SU-DHL-6 (cell line): ENCODE measurements around the gene ARHGAP8.

Source experiments
- H2AFZ ChIP-seq: fragments of 200-600 bp; sonication (generic); 2 replicates; pipeline ENCODE4 v1.6.1; 2014; ENCODE audit warnings: low read depth, mild to moderate bottlenecking, moderate library complexity, mixed read lengths, antibody characterized with exemption, low read length; ENCODE audit not compliant: severe bottlenecking
- H3F3A ChIP-seq: fragments of 200-600 bp; shearing (Covaris generic); 2 replicates; pipeline ENCODE4 v1.6.0; 2016; ENCODE audit warnings: antibody characterized with exemption, mild to moderate bottlenecking; ENCODE audit not compliant: insufficient read depth
- H3K27ac ChIP-seq: fragments of 200-600 bp; sonication (generic); 2 replicates; pipeline ENCODE4 v1.5.1; 2016; ENCODE audit warnings: low read depth, mild to moderate bottlenecking, low read length, moderate library complexity, mixed read lengths
- H3K27me3 ChIP-seq: fragments of 200-600 bp; sonication (generic), shearing (Covaris generic); 2 replicates; pipeline ENCODE4 v1.6.0; 2014; ENCODE audit warnings: mild to moderate bottlenecking, low read length
- H3K36me3 ChIP-seq: fragments of 200-600 bp; sonication (generic); 2 replicates; pipeline ENCODE4 v1.6.1; 2014; ENCODE audit warnings: mild to moderate bottlenecking, low read length, mixed read lengths
- H3K4me2 ChIP-seq: fragments of 300-600, 200-600 bp; shearing (Covaris generic), sonication (generic); 2 replicates; pipeline ENCODE4 v1.6.0; 2014; ENCODE audit warnings: low read length, low read depth, mild to moderate bottlenecking; ENCODE audit not compliant: poor library complexity, severe bottlenecking
- H3K4me3 ChIP-seq: fragments of 200-600 bp; sonication (generic); 2 replicates; pipeline ENCODE4 v1.5.1; 2014; ENCODE audit warnings: antibody characterized with exemption, low read length, mild to moderate bottlenecking, mixed read lengths; ENCODE audit not compliant: insufficient read depth, poor library complexity, severe bottlenecking
- H3K79me2 ChIP-seq: fragments of 200-600 bp; sonication (generic); 2 replicates; pipeline ENCODE4 v1.6.1; 2014; ENCODE audit warnings: mild to moderate bottlenecking, low read length, moderate library complexity; ENCODE audit not compliant: insufficient read depth
- H3K9ac ChIP-seq: fragments of 200-600 bp; sonication (generic); 2 replicates; pipeline ENCODE4 v1.7.0; 2014; ENCODE audit warnings: mild to moderate bottlenecking, low read length
- H3K9me2 ChIP-seq: fragments of 200-600 bp; sonication (generic); replicated peaks from 2 replicates; pipeline ENCODE4 v1.6.1; 2014; ENCODE audit warnings: low read length; ENCODE audit not compliant: insufficient read depth
- H3K9me3 ChIP-seq: fragments of 200-600 bp; sonication (generic); 2 replicates; pipeline ENCODE4 v1.6.1; 2014; ENCODE audit warnings: low read length, mixed read lengths; ENCODE audit not compliant: insufficient read depth
- H4K20me1 ChIP-seq: fragments of 200-600 bp; sonication (generic); 2 replicates; pipeline ENCODE4 v1.6.1; 2014; ENCODE audit warnings: low read depth, mild to moderate bottlenecking, antibody characterized with exemption, low read length, moderate library complexity, mixed read lengths
- EZH2phosphoT487 ChIP-seq: fragments of 200-600 bp; sonication (generic), shearing (Covaris generic); conservative IDR thresholded peaks from 2 replicates; pipeline ENCODE4 v1.6.1; 2018; ENCODE audit warnings: mild to moderate bottlenecking, antibody characterized with exemption, low read length, moderate library complexity, mixed read lengths
- TF ChIP-seq, protein P1 (sequence below): fragments of 200-600 bp; sonication (generic); IDR thresholded peaks from one replicate; pipeline ENCODE4 v1.5.1; 2017; ENCODE audit warnings: antibody characterized with exemption, mild to moderate bottlenecking, low read length, moderate library complexity; ENCODE audit not compliant: insufficient read depth, poor library complexity, severe bottlenecking

The ARHGAP8 gene

DNA sequence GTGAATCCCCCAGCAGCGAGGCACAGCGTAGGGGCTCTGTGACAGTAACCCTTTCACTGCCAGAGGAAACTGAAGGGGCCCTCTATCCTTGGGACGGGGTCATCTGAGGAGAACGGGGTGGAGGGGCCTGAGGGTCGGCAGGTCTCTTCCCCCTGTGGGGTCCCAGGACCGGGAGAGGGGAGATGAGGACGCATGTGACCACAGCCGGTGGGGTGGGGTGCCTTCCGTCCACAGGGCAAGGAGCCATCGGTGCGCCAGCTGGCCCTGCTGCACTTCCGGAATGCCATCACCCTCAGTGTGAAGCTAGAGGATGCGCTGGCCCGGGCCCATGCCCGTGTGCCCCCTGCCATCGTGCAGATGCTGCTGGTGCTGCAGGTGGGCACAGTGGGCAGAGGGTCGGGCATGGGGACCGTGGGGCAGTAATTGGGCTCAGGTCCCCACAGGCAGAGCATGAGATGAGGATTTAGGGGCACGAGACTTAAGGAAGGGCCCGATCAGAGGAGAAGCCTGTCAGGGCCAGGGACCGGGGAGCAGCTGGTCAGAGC, 20.3 kb upstream of the ARHGAP8 start:
- Histone ChIP-seq H3K4me3 (no peak overlapping the region), H3K4me2 (no peak overlapping the region), H2AFZ (no peak overlapping the region), H3K79me2 (no peaks in the 10 kb centered on the region), H4K20me1 (no peaks in the 10 kb centered on the region), H3K9ac (no peak overlapping the region), H3K27me3 (no peaks in the 10 kb centered on the region), H3F3A (no peaks in the 10 kb centered on the region), H3K9me2 (no peaks in the 10 kb centered on the region), H3K27ac (no peak overlapping the region), H3K36me3 (no peaks in the 10 kb centered on the region), H3K9me3 (no peaks in the 10 kb centered on the region)
- TF ChIP-seq, protein P1, sequence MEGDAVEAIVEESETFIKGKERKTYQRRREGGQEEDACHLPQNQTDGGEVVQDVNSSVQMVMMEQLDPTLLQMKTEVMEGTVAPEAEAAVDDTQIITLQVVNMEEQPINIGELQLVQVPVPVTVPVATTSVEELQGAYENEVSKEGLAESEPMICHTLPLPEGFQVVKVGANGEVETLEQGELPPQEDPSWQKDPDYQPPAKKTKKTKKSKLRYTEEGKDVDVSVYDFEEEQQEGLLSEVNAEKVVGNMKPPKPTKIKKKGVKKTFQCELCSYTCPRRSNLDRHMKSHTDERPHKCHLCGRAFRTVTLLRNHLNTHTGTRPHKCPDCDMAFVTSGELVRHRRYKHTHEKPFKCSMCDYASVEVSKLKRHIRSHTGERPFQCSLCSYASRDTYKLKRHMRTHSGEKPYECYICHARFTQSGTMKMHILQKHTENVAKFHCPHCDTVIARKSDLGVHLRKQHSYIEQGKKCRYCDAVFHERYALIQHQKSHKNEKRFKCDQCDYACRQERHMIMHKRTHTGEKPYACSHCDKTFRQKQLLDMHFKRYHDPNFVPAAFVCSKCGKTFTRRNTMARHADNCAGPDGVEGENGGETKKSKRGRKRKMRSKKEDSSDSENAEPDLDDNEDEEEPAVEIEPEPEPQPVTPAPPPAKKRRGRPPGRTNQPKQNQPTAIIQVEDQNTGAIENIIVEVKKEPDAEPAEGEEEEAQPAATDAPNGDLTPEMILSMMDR = no peak
- TF ChIP-seq EZH2phosphoT487 = no peak

GRCh38 chr22:44732661-44733060, 19.7 kb upstream of the ARHGAP8 start:
- Histone ChIP-seq H3K4me2 (no peak overlapping the region), H3K79me2 (no peaks in the 10 kb centered on the region), H3K9me2 (no peaks in the 10 kb centered on the region), H3K27ac (no peak overlapping the region), H4K20me1 (no peaks in the 10 kb centered on the region), H3K9me3 (no peaks in the 10 kb centered on the region), H3K4me3 (no peak overlapping the region), H2AFZ (no peak overlapping the region), H3K27me3 (no peaks in the 10 kb centered on the region), H3K36me3 (no peaks in the 10 kb centered on the region), H3K9ac (no peak overlapping the region), H3F3A (no peaks in the 10 kb centered on the region)
- TF ChIP-seq, protein P1 = no peak
- TF ChIP-seq EZH2phosphoT487 = no peak

DNA sequence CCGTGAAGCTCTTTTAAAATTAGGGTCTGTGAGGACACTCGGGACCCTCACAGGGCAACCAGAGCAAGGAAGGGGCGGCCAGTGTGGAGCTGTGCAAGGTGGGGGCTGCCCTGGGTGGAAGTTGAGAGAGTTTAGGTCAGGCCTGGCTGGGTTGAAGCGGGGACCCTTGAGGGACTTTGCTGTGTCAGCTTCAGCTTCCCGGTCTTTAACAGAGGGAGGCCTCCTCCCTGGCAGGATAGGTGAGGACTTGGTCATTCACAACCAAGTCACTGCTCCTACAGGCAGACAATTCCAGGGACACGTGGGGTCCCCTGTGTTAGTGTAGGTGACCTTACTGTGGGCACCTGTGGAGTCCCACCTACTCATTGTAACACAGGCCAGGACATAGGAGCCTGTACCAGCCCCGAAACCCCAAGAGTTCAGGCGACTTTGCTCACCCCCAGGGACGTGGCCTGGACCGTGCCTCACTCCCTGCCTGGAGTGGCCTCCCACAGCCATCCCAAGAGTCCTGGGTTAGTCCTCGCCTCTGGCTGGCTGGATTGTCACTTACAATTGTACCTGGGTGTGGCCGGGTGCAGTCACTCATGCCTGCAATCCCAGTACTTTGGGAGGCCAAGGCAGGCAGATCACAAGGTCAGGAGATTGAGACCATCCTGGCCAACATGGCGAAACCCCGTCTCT, 18.8 kb upstream of the ARHGAP8 start:
- TF ChIP-seq EZH2phosphoT487 = no peak
- TF ChIP-seq, protein P1 = no peak
- Histone ChIP-seq H3K27ac (no peak overlapping the region), H3K9me3 (no peaks in the 10 kb centered on the region), H3K27me3 (no peaks in the 10 kb centered on the region), H3K4me2 (no peak overlapping the region), H3K36me3 (no peaks in the 10 kb centered on the region), H3K4me3 (no peak overlapping the region), H4K20me1 (no peaks in the 10 kb centered on the region), H2AFZ (no peak overlapping the region), H3K79me2 (no peaks in the 10 kb centered on the region), H3F3A (no peaks in the 10 kb centered on the region), H3K9ac (no peak overlapping the region), H3K9me2 (no peaks in the 10 kb centered on the region)
